ENCODE data around the gene APBA1.

DNA sequence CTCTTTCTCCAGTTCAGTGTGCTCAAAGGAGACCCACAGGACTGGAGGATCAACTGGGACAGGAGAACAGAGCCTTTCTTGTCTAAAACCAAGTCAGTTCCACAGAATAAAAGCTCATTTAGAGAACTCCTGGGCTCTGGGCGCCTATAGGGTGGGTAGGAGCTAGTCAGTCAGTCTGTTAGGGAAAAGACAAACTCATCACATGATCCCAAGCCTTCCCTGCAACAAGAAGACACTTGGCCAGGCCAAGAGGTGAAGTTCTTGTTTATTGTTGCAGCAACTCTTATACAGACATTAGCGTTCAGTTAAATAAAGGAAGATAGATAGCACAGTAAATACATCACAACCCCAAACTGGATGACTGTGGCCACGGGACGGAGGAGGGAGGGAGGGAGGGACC is 244.9 kb downstream of the APBA1 start:
- TF ChIP-seq, protein P1, sequence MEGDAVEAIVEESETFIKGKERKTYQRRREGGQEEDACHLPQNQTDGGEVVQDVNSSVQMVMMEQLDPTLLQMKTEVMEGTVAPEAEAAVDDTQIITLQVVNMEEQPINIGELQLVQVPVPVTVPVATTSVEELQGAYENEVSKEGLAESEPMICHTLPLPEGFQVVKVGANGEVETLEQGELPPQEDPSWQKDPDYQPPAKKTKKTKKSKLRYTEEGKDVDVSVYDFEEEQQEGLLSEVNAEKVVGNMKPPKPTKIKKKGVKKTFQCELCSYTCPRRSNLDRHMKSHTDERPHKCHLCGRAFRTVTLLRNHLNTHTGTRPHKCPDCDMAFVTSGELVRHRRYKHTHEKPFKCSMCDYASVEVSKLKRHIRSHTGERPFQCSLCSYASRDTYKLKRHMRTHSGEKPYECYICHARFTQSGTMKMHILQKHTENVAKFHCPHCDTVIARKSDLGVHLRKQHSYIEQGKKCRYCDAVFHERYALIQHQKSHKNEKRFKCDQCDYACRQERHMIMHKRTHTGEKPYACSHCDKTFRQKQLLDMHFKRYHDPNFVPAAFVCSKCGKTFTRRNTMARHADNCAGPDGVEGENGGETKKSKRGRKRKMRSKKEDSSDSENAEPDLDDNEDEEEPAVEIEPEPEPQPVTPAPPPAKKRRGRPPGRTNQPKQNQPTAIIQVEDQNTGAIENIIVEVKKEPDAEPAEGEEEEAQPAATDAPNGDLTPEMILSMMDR (IDR thresholded peaks at IDR 0.05), result no peak
- TF ChIP-seq POLR2A (IDR thresholded peaks at IDR 0.05), result no peak

All from heart left ventricle (tissue), 13 donors.